ENCODE measurements around the gene FLT3LG. TPM values are rescaled to one million over a fixed set of nuclear protein-coding genes. Genes with fewer than 3 reads are reported as not detected.
"Not testable (repeated sequence)": the region's sequence is repeated elsewhere in the genome, so short reads cannot be mapped to it uniquely, and the experiment has no call there.

Gene FLT3LG
- total and polyA plus RNA-seq, 2 experiments from 2014 or later = 0.49 to 1.8 TPM

- H3F3A ChIP-seq (replicated peaks; ENCODE audit: low read depth) = peaks cover 25% of the 10 kb centered on the region
- Mint-ChIP-seq H3K4me1 (peaks cover 35% of the 10 kb centered on the region), H3K27me3 (ENCODE audit: insufficient read depth, low read depth, poor library complexity) (peaks cover 65% of the 10 kb centered on the region), H3K36me3 (ENCODE audit: low read depth) (peaks cover 34% of the 10 kb centered on the region), H3K4me3 (peak overlapping the region; percentile 66; the same call in 2 of the 3 replicates)
- not testable (repeated sequence) for H3K79me2 ChIP-seq (replicated peaks; ENCODE audit: insufficient read depth); H3K4me3 ChIP-seq; H3K27ac Mint-ChIP-seq; H2AFZ ChIP-seq; H3K9me2 ChIP-seq (ENCODE audit: insufficient read depth); DNase-seq (ENCODE audit: low spot score); ATAC-seq; H3K36me3 ChIP-seq (ENCODE audit: insufficient read depth); H4K20me1 ChIP-seq (replicated peaks; ENCODE audit: insufficient read depth); H3K4me2 ChIP-seq; H3K27ac ChIP-seq (ENCODE audit: low read depth); H3K9me3 Mint-ChIP-seq
- peaks cover 23% of the 10 kb centered on the region for H3K4me1 ChIP-seq (ENCODE audit: insufficient read depth)
- peaks cover 27% of the 10 kb centered on the region for H3K27me3 ChIP-seq (ENCODE audit: insufficient read depth)
These were observed 29.8 kb upstream of the FLT3LG start for GRCh38 chr19:49444100-49444700.

GRCh38 chr19:49445997-49446396 is 28.0 kb upstream of the FLT3LG start:
- H3K4me3 Mint-ChIP-seq = no peak overlapping the region
- no peak for ATAC-seq

More at GRCh38 chr19:49445997-49446396, 28.0 kb upstream of the FLT3LG start:
- peaks cover 8% of the 10 kb centered on the region; the same call in 1 of the 2 replicates for H4K20me1 ChIP-seq (replicated peaks; ENCODE audit: insufficient read depth)
- peaks cover 23% of the 10 kb centered on the region for H3F3A ChIP-seq (replicated peaks; ENCODE audit: low read depth)
- peaks cover 35% of the 10 kb centered on the region for H3K4me1 Mint-ChIP-seq
- TF ChIP-seq REST (IDR thresholded peaks at IDR 0.05; ENCODE audit: unreplicated experiment) (no peak), CTCF (conservative IDR thresholded peaks at IDR 0.05; ENCODE audit: low read depth in 2 of 2) (peak in 1 of 2 experiments; percentile 21; a peak in 2 of 4 replicates)
- H3K27ac Mint-ChIP-seq = peak overlapping the region; percentile 41; the same call in 1 of the 2 replicates
- peak; percentile 31 for DNase-seq (ENCODE audit: low spot score)
- H3K9me2 ChIP-seq (ENCODE audit: insufficient read depth) = no peaks in the 10 kb centered on the region
- peaks cover 24% of the 10 kb centered on the region for H3K4me1 ChIP-seq (ENCODE audit: insufficient read depth)
- H3K4me2 ChIP-seq = no peak overlapping the region
- H3K27me3 ChIP-seq (ENCODE audit: insufficient read depth) = peaks cover 9% of the 10 kb centered on the region
- peaks cover 52% of the 10 kb centered on the region for H3K27me3 Mint-ChIP-seq (ENCODE audit: insufficient read depth, low read depth, poor library complexity)
- no peak overlapping the region for H3K4me3 ChIP-seq
- no peak overlapping the region for H3K27ac ChIP-seq (ENCODE audit: low read depth)
- H3K36me3 ChIP-seq (ENCODE audit: insufficient read depth) = peaks cover 4% of the 10 kb centered on the region; the same call in 1 of the 2 replicates
- H2AFZ ChIP-seq = no peak overlapping the region
- H3K9me3 Mint-ChIP-seq = no peaks in the 10 kb centered on the region
- H3K36me3 Mint-ChIP-seq (ENCODE audit: low read depth) = peaks cover 49% of the 10 kb centered on the region
- H3K79me2 ChIP-seq (replicated peaks; ENCODE audit: insufficient read depth) = peaks cover 10% of the 10 kb centered on the region
